BLaER1 (cell line): ENCODE measurements around the gene GTPBP6.
A peak's percentile ranks its signal among the peaks of the same experiment; 100 is the strongest.

Experiments used
- H3K27ac ChIP-seq: shearing (Covaris generic); formaldehyde crosslinking; 2 replicates; pipeline ENCODE4 v1.8.1; 2022
- H3K27me3 ChIP-seq: shearing (Covaris generic); formaldehyde crosslinking; 2 replicates; pipeline ENCODE4 v1.8.1; 2022
- H3K36me3 ChIP-seq: shearing (Covaris generic); formaldehyde crosslinking; 2 replicates; pipeline ENCODE4 v1.8.1; 2022
- H3K4me1 ChIP-seq: shearing (Covaris generic); formaldehyde crosslinking; 2 replicates; pipeline ENCODE4 v1.8.1; 2022
- H3K4me2 ChIP-seq: shearing (Covaris generic); formaldehyde crosslinking; 2 replicates; pipeline ENCODE4 v1.8.1; 2022
- H3K4me3 ChIP-seq: shearing (Covaris generic); formaldehyde crosslinking; 2 replicates; pipeline ENCODE4 v1.8.1; 2022
- H3K9ac ChIP-seq: shearing (Covaris generic); formaldehyde crosslinking; 2 replicates; pipeline ENCODE4 v1.8.1; 2022
- H3K9me3 ChIP-seq: shearing (Covaris generic); formaldehyde crosslinking; 2 replicates; pipeline ENCODE4 v1.8.1; 2022
- H4K20me1 ChIP-seq: shearing (Covaris generic); formaldehyde crosslinking; 2 replicates; pipeline ENCODE4 v1.8.1; 2022
- Cebpa-rat ChIP-seq: shearing (Covaris generic); IDR thresholded peaks from 2 replicates; pipeline ENCODE4 v1.8.1; 2022

The GTPBP6 gene

GRCh38 chrX:318739-319578, at the start of gene GTPBP6:
GTPBP6 (minus strand) TSS chrX:318796; CDS start chrX:318787, 9 bp downstream.
- no peaks in the 10 kb centered on the region for H3K27me3 ChIP-seq
- peaks cover 27% of the 10 kb centered on the region for H3K36me3 ChIP-seq
- peak within 1 kb of the TSS; percentile 99 for H3K27ac ChIP-seq

GRCh38 chrX:367866-368265, 49.3 kb upstream of the GTPBP6 start:
- TF ChIP-seq Cebpa-rat: no peak
- Histone ChIP-seq H3K9me3 (peaks cover 19% of the 10 kb centered on the region), H3K27ac (peak overlapping the region; percentile 90), H3K27me3 (peaks cover 24% of the 10 kb centered on the region), H3K4me1 (peaks cover 61% of the 10 kb centered on the region), H3K4me3 (no peak overlapping the region), H3K36me3 (peaks cover 14% of the 10 kb centered on the region), H3K9ac (peak overlapping the region; percentile 57; the same call in 1 of the 2 replicates), H4K20me1 (peaks cover 43% of the 10 kb centered on the region), H3K4me2 (peak overlapping the region; percentile 93)

More at GRCh38 chrX:318739-319578, at the start of gene GTPBP6:
- Histone ChIP-seq H3K4me2 (peak within 1 kb of the TSS; percentile 100), H3K4me3 (peak within 1 kb of the TSS; percentile 87), H3K9me3 (no peaks in the 10 kb centered on the region), H4K20me1 (peaks cover 40% of the 10 kb centered on the region), H3K9ac (peak within 1 kb of the TSS; percentile 99), H3K4me1 (peaks cover 24% of the 10 kb centered on the region)
- TF ChIP-seq Cebpa-rat: no peak

- Histone ChIP-seq H3K9ac (peak overlapping the region; percentile 57; the same call in 1 of the 2 replicates), H3K4me2 (peak overlapping the region; percentile 93), H3K4me1 (peaks cover 56% of the 10 kb centered on the region), H3K27ac (peak overlapping the region; percentile 90), H3K9me3 (peaks cover 24% of the 10 kb centered on the region), H3K36me3 (peaks cover 19% of the 10 kb centered on the region), H3K27me3 (peaks cover 19% of the 10 kb centered on the region), H4K20me1 (peaks cover 43% of the 10 kb centered on the region), H3K4me3 (no peak overlapping the region)
- no peak for TF ChIP-seq Cebpa-rat
These were observed 48.8 kb upstream of the GTPBP6 start for GRCh38 chrX:367349-367748.

- Histone ChIP-seq H3K9me3 (peaks cover 60% of the 10 kb centered on the region), H3K4me2 (no peak overlapping the region), H4K20me1 (peaks cover 20% of the 10 kb centered on the region; the same call in 1 of the 2 replicates), H3K36me3 (peaks cover 54% of the 10 kb centered on the region), H3K27ac (no peak overlapping the region), H3K9ac (no peak overlapping the region), H3K4me1 (peaks cover 21% of the 10 kb centered on the region), H3K27me3 (no peaks in the 10 kb centered on the region), H3K4me3 (no peak overlapping the region)
- no peak for TF ChIP-seq Cebpa-rat
These were observed 45.2 kb upstream of the GTPBP6 start for GRCh38 chrX:363621-364375.

GRCh38 chrX:362937-363620, 44.5 kb upstream of the GTPBP6 start:
- Histone ChIP-seq H3K9me3 (peaks cover 60% of the 10 kb centered on the region), H3K4me3 (no peak overlapping the region), H3K36me3 (peaks cover 58% of the 10 kb centered on the region), H3K9ac (no peak overlapping the region), H3K27ac (no peak overlapping the region), H3K4me1 (peaks cover 18% of the 10 kb centered on the region), H3K4me2 (no peak overlapping the region), H3K27me3 (no peaks in the 10 kb centered on the region), H4K20me1 (peaks cover 20% of the 10 kb centered on the region; the same call in 1 of the 2 replicates)
- no peak for TF ChIP-seq Cebpa-rat

- no peak overlapping the region for H3K9ac ChIP-seq
- no peaks in the 10 kb centered on the region for H3K27me3 ChIP-seq
- H4K20me1 ChIP-seq: peaks cover 20% of the 10 kb centered on the region; the same call in 1 of the 2 replicates
- no peak overlapping the region for H3K27ac ChIP-seq
- H3K4me2 ChIP-seq: no peak overlapping the region
- peaks cover 18% of the 10 kb centered on the region for H3K4me1 ChIP-seq
- H3K36me3 ChIP-seq: peaks cover 62% of the 10 kb centered on the region
- peaks cover 60% of the 10 kb centered on the region for H3K9me3 ChIP-seq
- no peak overlapping the region for H3K4me3 ChIP-seq
- no peak for TF ChIP-seq Cebpa-rat
These were observed 43.8 kb upstream of the GTPBP6 start for GRCh38 chrX:362351-362750.

- Histone ChIP-seq H3K4me1 (peaks cover 21% of the 10 kb centered on the region), H3K9ac (no peak overlapping the region), H4K20me1 (peaks cover 27% of the 10 kb centered on the region; the same call in 1 of the 2 replicates), H3K36me3 (peaks cover 62% of the 10 kb centered on the region), H3K27me3 (no peaks in the 10 kb centered on the region), H3K27ac (no peak overlapping the region), H3K4me3 (no peak overlapping the region), H3K9me3 (peaks cover 56% of the 10 kb centered on the region), H3K4me2 (no peak overlapping the region)
- TF ChIP-seq Cebpa-rat: no peak
These were observed 42.9 kb upstream of the GTPBP6 start for GRCh38 chrX:361231-362145.

- H3K9me3 ChIP-seq: peaks cover 56% of the 10 kb centered on the region
- H3K36me3 ChIP-seq: peaks cover 62% of the 10 kb centered on the region
- H3K27ac ChIP-seq: no peak overlapping the region
- peaks cover 35% of the 10 kb centered on the region; the same call in 1 of the 2 replicates for H4K20me1 ChIP-seq
- H3K27me3 ChIP-seq: no peaks in the 10 kb centered on the region
- H3K4me1 ChIP-seq: peaks cover 29% of the 10 kb centered on the region
- no peak overlapping the region for H3K9ac ChIP-seq
- TF ChIP-seq Cebpa-rat: no peak
- no peak overlapping the region for H3K4me2 ChIP-seq
- H3K4me3 ChIP-seq: 0 out of 2 replicates have a peak overlapping the region, but pooled peaks have one; percentile 28
These were observed 42.0 kb upstream of the GTPBP6 start for GRCh38 chrX:360496-361150.
